Hepatocyte (in vitro differentiated cells): ENCODE results near the gene SELENOM. TPM values are rescaled to one million over a fixed set of nuclear protein-coding genes. Genes with fewer than 3 reads are reported as not detected.

Source experiments
- DNase-seq: peaks from one replicate; pipeline ENCODE4 v3.0.0-alpha.2; 2016; ENCODE audit warnings: low spot score
- H2AFZ ChIP-seq: fragments of 200-600 bp; sonication (generic); 2 replicates; pipeline ENCODE4 v1.6.0; 2016; ENCODE audit warnings: antibody characterized with exemption, mild to moderate bottlenecking
- H3K27ac ChIP-seq: fragments of 200-600 bp; sonication (generic); 2 replicates; pipeline ENCODE4 v1.5.1; 2016; ENCODE audit warnings: mild to moderate bottlenecking
- H3K27me3 ChIP-seq: fragments of 200-600 bp; sonication (generic); 2 replicates; pipeline ENCODE4 v1.6.1; 2016
- H3K36me3 ChIP-seq: fragments of 200-600 bp; sonication (generic); replicated peaks from 2 replicates; pipeline ENCODE4 v1.5.1; 2016; ENCODE audit warnings: low read depth; ENCODE audit not compliant: insufficient read depth
- H3K4me1 ChIP-seq: fragments of 200-600 bp; sonication (generic); 2 replicates; pipeline ENCODE4 v1.5.1; 2016; ENCODE audit warnings: mild to moderate bottlenecking, moderate library complexity; ENCODE audit not compliant: insufficient read depth
- H3K4me2 ChIP-seq: fragments of 200-600 bp; sonication (generic); 2 replicates; pipeline ENCODE4 v1.6.0; 2016
- H3K4me3 ChIP-seq: fragments of 200-600 bp; sonication (generic); 2 replicates; pipeline ENCODE4 v1.5.1; 2016; ENCODE audit warnings: mild to moderate bottlenecking
- H3K79me2 ChIP-seq: fragments of 200-600 bp; sonication (generic); 2 replicates; pipeline ENCODE4 v1.6.0; 2017; ENCODE audit warnings: mild to moderate bottlenecking
- H3K9me2 ChIP-seq: fragments of 200-600 bp; sonication (generic); replicated peaks from 2 replicates; pipeline ENCODE4 v1.6.0; 2017; ENCODE audit warnings: mild to moderate bottlenecking; ENCODE audit not compliant: insufficient read depth
- H3K9me3 ChIP-seq: fragments of 200-600 bp; sonication (generic); 2 replicates; pipeline ENCODE4 v1.5.1; 2016; ENCODE audit warnings: low read depth, mild to moderate bottlenecking
- H4K20me1 ChIP-seq: fragments of 200-600 bp; sonication (generic); 2 replicates; pipeline ENCODE4 v1.6.0; 2016; ENCODE audit warnings: mild to moderate bottlenecking; ENCODE audit not compliant: insufficient read depth, poor library complexity, severe bottlenecking
- EZH2 ChIP-seq: fragments of 200-600 bp; sonication (generic); IDR thresholded peaks from 2 replicates; pipeline ENCODE4 v1.6.1; 2016; ENCODE audit warnings: antibody characterized with exemption, mild to moderate bottlenecking, borderline replicate concordance
- EZH2phosphoT487 ChIP-seq: fragments of 200-600 bp; sonication (generic); IDR thresholded peaks from one replicate; pipeline ENCODE4 v1.6.1; 2018; ENCODE audit warnings: antibody characterized with exemption, mild to moderate bottlenecking, low read depth, moderate library complexity; ENCODE audit not compliant: unreplicated experiment, severe bottlenecking
- WGBS: methylation state at CpG from one replicate; pipeline ENCODE4 v1.1.6; 2016; ENCODE audit warnings: low lambda C conversion rate; ENCODE audit errors: missing lambda C conversion rate; 5-methylcytosine and 5-hydroxymethylcytosine counted together
- polyA plus RNA-seq: library from polyadenylated mRNA; unstranded; fragments of >200 nt; fragmentation: Nextera tagmentation; extraction: Ambion mirVana; gene quantifications from 2 replicates; pipeline ENCODE4 v1.2.1, GENCODE V29; 2016
- total RNA-seq: library from RNA; depleted of rRNA; stranded (reverse); fragments of >200 nt; gene quantifications from 2 replicates; pipeline ENCODE4 v1.2.3, GENCODE V29; 2014
- TF ChIP-seq, protein P1 (sequence below): fragments of 200-600 bp; sonication (generic); IDR thresholded peaks from 2 replicates; pipeline ENCODE4 v1.5.1; 2016; ENCODE audit warnings: antibody characterized with exemption, mild to moderate bottlenecking; ENCODE audit not compliant: poor library complexity

The SELENOM gene
- total and polyA plus RNA-seq, 2 experiments from 2014 or later, result 130 to 240 TPM

DNA sequence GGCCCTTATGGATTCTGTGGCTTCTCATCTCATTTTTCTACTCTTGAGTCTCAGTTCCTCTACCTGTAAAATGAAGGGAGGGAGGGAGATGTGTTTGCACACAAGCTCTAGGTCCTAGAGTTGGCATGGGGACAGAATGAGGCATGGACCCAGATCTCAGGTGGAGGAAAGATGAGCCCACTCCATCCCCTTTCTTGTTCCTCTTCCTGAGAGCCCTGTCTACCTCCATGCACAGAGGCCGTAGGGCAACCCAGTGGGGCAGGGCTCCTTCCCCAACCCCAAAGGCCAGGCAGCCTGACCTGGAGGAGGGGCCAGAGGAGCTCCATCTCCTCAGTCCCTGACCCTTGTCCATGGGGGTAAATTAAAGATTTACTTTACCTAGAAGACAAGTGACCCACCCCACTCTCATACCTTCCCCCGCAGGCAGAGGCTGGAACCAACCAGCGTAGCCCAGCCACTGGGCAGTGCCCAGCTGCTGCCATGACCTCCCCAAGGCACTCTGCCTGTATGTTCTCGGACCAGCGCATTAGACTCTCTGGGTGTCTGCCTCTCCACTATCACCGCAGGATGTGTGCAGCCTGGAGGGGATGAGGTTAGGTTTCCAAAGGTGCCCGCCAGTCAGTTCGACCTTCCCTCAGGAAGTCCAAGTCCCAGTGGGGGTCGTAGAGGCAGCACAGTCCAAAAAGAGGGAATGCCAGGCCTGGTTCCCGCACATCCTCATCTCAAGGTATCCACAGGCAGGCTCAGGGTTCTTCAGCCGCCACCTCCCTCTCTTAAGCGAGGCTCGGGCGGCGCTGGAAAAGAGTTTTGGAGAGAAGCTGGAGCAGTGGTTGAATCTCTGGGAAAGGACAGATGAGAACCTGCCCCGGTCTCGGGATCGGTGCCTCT, 23.2 kb downstream of the SELENOM start:
- no peaks in the 10 kb centered on the region for H3K36me3 ChIP-seq
- no peaks in the 10 kb centered on the region for H3K9me2 ChIP-seq
- peak overlapping the region; percentile 89 for H3K4me2 ChIP-seq

DNA sequence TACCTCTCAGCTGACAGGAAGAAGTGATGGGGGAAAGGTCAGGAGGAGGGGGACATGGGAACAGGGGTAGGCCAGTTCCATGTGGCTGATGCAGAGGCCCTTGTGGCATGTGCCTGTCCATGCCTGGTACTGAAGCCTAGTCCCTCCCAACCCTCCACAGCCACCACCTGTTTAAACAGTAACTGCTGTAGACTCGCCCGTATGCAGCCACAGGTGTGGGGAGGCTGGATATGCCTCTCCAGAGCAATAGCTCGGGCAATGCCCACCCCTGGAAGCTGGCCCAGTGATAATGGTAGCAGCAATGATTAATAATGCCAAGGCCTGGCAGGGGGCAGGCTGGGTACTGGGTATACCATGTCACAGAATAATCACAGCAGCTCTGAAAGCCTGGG, 24.0 kb downstream of the SELENOM start:
- Histone ChIP-seq H3K27me3 (no peaks in the 10 kb centered on the region), H3K9me2 (no peaks in the 10 kb centered on the region)

More for the DNA sequence above, 23.2 kb downstream of the SELENOM start:
- peak overlapping the region; percentile 91 for H3K27ac ChIP-seq
- no peak for DNase-seq
- peak overlapping the region; percentile 67 for H3K4me3 ChIP-seq
- peaks cover 44% of the 10 kb centered on the region for H3K79me2 ChIP-seq
- H4K20me1 ChIP-seq, result no peaks in the 10 kb centered on the region
- H3K4me1 ChIP-seq, result peaks cover 40% of the 10 kb centered on the region
- 27% methylated on average over 17 of the region's 18 CpGs for WGBS
- H3K9me3 ChIP-seq, result no peaks in the 10 kb centered on the region
- no peaks in the 10 kb centered on the region for H3K27me3 ChIP-seq
- peak overlapping the region; percentile 48 for H2AFZ ChIP-seq
- TF ChIP-seq, protein P1, sequence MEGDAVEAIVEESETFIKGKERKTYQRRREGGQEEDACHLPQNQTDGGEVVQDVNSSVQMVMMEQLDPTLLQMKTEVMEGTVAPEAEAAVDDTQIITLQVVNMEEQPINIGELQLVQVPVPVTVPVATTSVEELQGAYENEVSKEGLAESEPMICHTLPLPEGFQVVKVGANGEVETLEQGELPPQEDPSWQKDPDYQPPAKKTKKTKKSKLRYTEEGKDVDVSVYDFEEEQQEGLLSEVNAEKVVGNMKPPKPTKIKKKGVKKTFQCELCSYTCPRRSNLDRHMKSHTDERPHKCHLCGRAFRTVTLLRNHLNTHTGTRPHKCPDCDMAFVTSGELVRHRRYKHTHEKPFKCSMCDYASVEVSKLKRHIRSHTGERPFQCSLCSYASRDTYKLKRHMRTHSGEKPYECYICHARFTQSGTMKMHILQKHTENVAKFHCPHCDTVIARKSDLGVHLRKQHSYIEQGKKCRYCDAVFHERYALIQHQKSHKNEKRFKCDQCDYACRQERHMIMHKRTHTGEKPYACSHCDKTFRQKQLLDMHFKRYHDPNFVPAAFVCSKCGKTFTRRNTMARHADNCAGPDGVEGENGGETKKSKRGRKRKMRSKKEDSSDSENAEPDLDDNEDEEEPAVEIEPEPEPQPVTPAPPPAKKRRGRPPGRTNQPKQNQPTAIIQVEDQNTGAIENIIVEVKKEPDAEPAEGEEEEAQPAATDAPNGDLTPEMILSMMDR, result no peak
- TF ChIP-seq EZH2phosphoT487, result no peak
- TF ChIP-seq EZH2, result no peak

DNA sequence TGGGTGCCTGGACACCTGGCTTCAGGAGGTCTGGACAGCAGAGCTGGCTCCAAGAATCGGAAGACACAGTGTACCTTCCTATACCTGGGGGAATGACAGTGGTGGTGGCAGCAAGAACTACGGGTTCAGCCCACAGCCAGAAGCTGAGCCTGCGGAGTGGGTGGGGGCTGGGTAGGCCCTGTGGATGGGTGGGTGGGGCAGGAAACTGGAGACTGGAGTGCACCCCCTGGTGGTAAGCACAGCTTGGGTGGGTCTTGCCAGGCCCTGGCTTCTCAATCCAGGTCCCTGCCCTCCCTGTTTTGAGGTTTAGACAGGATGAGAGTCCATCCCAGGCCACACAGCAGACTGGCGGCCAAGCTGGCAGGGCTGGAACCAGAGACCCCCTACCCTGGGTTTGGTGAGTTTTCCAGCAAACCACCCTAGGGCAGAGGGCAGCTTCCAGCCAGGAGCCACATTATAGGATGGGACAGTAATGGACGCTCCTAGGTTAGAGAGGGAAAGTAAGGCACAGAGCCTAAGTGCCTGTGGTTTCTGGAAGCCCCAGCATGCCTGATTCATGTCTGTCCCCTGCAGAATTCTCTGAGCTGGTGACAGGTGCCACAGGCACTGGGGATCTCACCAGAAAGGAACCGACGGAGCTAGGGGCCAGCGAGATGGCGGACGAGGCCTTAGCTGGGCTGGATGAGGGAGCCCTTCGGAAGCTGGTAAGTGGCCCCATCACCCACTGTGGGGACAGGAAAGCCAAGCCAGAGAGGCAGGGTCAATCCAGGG, 24.6 kb downstream of the SELENOM start:
- Histone ChIP-seq H3K27ac (peak overlapping the region; percentile 91), H3K4me1 (peaks cover 49% of the 10 kb centered on the region), H4K20me1 (no peaks in the 10 kb centered on the region), H3K9me3 (no peaks in the 10 kb centered on the region), H3K9me2 (no peaks in the 10 kb centered on the region), H3K36me3 (no peaks in the 10 kb centered on the region), H2AFZ (no peak overlapping the region), H3K4me3 (peak overlapping the region; percentile 61), H3K79me2 (peaks cover 44% of the 10 kb centered on the region), H3K4me2 (peak overlapping the region; percentile 89), H3K27me3 (no peaks in the 10 kb centered on the region)
- DNase-seq, result peak; percentile 80
- 91% methylated on average over 11 of the region's 11 CpGs for WGBS
- no peak for TF ChIP-seq EZH2phosphoT487
- TF ChIP-seq, protein P1, result peak; percentile 60

More for the DNA sequence above, 24.0 kb downstream of the SELENOM start:
- Histone ChIP-seq H2AFZ (no peak overlapping the region), H3K4me3 (no peak overlapping the region), H3K4me2 (peak overlapping the region; percentile 89), H3K27ac (peak overlapping the region; percentile 91), H4K20me1 (no peaks in the 10 kb centered on the region), H3K9me3 (no peaks in the 10 kb centered on the region), H3K36me3 (no peaks in the 10 kb centered on the region), H3K79me2 (peaks cover 44% of the 10 kb centered on the region), H3K4me1 (peaks cover 45% of the 10 kb centered on the region)
- no peak for DNase-seq
- TF ChIP-seq EZH2phosphoT487, result no peak
- TF ChIP-seq EZH2, result no peak
- TF ChIP-seq, protein P1, result no peak
- 69% methylated on average over 3 of the region's 3 CpGs for WGBS
